Endometrial microvascular endothelial cells (primary cell): ENCODE results near the gene FCHSD2. TPM values are rescaled to one million over a fixed set of nuclear protein-coding genes. Genes with fewer than 3 reads are reported as not detected.
"Not testable (repeated sequence)": the region's sequence is repeated elsewhere in the genome, so short reads cannot be mapped to it uniquely, and the experiment has no call there.

ENCODE experiments used
- in situ Hi-C: cut with HindIII; loops from 2 replicates; pipeline ENCODE4 v1.10.0; 2017; ENCODE audit warnings: low sequenced_read_pairs, low pct_unique_long_range_greater_than_20kb; ENCODE audit errors: inconsistent ontology term
- total RNA-seq: library from RNA; depleted of rRNA; stranded (reverse); fragments of >200 nt; gene quantifications from one replicate; pipeline ENCODE4 v1.2.3, GENCODE V29; 2015; ENCODE audit errors: inconsistent ontology term

FCHSD2 gene
- total RNA-seq, 1 donor from 2014 or later = 15.5 TPM

DNA sequence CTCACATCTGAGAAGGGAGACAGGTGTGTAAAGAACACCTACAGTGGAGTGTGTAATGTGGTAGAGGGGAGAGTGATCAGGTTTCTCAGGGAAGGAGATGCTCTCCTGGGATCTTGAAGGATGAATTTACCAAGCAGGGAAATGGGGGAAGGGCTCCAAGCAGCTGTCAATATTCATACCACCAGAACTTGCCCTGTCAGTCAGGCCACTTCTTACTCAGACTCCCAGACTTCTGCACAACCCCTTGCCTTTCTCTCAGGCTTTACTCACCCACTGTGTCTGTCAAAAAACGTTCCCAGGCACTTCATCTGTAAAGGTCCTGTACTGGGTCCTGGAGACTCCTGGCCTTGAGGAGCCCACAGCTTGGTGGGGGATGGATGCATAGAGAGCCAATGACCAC is 14.0 kb upstream of the FCHSD2 start:
- in situ Hi-C loops = no loop called here

DNA sequence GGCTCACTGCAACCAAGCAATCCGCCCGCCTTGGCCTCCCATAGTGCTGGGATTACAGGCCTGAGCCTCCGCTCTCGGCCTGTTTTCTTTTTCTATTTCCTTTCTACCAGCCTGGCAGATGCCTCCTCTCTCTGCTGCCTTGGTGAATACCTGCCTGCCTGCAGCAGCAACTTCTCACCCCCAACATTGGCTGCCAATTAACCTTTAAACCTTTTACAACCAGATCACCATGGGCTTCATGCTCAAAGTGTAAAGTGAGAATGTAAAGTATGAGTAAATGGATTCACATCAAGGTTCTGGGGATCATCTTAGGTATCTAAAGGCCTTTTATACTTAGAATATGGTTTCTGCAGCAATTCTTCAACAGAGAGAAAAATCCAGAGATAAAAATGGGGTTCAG is 13.0 kb upstream of the FCHSD2 start:
- in situ Hi-C loops = no loop called here

DNA sequence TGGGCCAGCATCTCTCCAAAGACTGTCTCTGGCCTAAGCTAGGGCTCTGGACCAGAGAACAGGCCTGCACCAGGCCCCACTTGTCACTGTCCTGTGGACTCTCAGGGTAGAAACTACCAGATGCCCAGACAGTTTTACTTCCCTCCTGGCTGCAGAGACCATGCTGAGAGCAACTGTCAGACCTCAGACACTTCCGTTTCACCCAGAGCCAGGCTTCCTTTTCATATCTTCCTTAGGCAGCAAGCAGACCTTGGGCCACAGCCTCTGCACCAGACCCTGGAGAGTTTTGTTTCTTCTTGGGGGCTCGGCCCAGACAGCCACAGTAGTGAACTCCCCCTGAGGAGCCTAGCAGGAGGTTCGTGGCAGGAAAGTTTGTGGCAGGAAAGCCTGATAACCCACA is 12.1 kb upstream of the FCHSD2 start:
- in situ Hi-C loops = no loop called here

DNA sequence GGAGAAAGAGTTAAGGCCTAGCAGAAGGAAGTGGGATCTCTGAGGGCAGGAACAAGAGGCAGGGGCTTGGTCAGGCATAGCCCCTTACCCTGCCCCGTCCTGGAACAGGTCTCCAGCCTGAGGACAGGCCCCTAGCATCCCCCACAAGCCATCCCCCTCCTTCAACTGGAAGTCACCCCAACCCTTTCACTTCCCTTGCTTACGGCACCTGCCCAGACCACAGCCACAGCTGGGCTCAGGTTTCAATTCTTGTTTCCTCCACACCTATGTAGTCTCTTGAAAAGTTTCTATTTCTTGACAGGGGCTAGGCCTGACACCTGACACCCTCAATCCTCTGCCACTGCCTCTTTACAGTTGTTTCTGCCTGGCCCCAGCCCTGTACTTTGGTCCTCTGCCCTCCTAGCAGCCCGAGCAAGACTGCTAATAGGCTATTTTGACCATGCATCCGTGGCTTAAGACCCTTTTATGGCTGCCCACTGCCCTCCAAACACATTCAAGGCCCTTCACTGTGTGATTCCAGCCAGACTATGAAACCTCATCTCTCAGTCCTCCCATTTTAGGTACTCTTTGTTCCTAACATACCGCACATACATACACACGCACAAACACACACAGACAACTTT is 10.9 kb upstream of the FCHSD2 start:
- in situ Hi-C loops = no loop called here

DNA sequence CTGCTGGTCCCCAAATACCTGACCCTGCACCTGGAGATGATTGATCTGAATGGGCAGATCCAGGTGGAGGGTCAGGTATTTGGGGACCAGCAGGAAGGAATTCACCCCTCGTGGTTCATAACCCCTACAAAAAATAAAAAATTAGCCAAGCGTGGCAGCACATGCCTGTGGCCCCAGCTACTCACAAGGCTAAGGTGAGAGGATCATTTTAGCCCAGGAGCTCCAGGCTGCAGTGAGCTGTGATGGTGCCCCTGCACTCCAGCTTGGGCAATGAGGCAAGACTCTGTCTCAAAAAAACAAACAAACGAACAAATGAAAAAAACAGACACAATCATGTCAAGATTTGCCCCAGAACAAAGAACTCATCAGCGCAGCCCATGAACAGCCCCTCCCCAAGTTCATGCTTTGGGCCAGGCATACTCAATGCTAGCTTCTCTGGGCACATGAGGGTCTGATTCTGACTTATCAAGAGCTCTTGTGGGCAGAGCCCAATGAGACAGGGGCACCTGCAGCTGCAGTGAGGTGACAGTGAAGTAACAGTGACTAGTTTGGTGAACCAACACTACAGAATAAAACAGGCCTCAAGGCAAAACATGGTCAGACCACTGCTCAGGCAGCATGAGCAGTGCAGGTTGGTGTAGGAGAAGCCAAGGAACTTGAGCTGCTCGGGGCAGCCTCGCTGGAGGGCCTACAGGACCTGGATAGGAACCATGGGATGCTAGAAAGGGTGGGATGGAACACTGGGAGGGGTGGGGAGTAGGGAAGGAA is 10.2 kb upstream of the FCHSD2 start:
- in situ Hi-C loops = no loop called here

DNA sequence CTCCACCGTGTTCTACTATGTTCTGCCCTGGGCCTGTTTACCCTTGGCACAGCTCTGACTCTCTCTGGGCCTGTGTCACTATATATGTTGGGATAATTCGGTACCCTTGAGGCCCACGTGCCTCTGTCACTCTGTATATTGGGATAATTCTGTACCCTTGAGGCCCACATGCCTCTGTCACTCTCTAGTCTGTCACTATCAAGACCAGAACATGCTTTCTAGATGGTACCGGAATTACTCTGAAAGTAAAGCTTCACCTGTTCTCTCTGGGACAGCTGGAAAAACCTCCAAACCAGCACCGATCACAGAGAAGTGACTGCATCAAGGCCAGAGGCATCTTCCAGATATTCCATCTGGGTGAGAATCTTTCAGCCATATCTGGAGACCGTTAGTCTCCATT is 9.3 kb upstream of the FCHSD2 start:
- in situ Hi-C loops = no loop called here

DNA sequence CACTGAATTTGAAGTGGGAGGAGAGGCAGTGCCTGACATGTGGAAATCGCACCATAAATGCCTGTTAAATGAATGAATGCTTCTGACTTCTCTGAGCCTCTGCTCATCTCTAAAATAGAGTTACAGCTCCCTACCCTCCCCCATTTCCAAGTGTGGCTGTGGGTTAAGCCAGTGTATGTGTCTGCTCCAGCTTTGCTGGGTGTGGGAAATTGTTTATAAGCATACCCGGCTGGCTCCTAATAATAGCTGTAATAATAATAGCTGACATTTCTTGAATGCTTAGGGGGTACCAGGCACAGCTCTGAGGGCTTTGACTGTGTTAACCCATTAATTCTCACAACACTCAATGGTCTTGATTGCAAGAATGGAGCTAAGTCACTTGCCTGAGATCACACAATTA is 7.0 kb upstream of the FCHSD2 start:
- in situ Hi-C loops = no loop called here

DNA sequence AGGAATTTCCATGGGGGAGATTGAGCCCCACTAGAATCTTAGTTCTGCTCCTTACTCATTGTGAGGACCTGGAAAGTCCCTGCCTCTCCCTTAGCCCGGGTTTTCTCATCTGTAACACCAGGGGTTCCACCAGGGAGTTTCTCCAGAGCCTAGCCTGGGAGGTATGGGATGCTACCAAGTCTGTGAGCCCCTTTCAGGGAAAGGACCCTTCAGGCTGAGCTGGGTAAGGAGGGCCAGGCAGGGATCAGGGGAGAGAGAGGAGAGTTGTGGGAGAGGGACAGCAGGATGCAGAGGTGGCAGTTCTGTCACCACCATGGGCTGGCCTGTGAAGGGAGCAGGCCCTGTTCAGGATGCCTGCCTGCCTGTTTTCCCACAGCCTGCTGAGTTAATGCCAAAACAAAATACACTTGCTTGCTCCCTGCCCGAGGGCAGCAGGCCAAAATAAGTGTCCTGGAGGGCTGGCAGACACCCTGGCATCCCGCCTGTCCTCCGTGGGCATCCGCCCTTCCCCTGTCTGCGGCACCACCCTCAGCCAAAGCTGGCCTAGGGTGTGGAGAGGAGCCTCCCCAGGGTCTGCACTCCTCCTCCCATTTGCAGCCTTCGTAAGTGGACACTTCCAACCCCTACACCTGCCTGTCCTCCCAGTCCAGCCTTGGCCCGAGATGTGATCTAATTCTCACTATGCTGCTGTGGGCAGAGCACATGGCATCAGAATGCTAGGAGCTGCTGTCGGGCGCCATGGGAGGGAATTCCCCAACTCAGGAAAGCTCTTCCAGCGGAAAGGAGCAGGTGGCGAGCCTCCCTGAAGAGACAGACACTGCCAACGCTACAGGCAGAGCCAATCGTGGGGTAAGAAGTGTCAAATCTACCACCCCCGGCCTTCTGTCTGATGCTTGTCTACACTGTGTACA is 5.9 kb upstream of the FCHSD2 start:
- in situ Hi-C loops = no loop called here

DNA sequence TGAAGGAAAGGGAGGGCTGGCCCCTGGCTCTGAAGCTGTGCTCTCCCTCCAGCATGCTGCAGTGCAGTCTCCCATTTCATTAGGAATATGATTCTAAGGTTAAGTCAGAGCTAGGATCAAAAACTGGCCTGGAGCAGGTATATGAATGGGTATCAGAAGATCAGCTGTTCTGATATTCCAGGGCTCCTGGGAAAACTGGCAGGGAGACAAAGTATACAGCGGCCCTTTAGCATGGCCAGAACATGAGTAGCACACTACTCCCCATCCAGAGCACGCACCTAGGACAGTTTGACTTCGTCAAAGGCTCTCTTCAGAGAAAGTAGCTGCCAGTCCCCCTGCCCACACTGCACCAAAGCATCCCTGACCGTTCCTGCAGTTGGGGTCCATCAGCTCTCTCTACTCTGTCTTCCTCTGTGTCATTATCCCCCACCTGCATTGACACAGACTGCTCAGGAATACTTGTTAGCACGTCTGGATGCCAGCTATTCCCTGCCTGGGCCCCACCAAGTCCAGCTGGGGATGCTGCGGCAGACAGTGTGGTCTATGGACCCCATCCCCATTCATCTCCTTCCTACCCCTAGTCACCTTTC is 4.0 kb upstream of the FCHSD2 start:
- in situ Hi-C loops = no loop called here

DNA sequence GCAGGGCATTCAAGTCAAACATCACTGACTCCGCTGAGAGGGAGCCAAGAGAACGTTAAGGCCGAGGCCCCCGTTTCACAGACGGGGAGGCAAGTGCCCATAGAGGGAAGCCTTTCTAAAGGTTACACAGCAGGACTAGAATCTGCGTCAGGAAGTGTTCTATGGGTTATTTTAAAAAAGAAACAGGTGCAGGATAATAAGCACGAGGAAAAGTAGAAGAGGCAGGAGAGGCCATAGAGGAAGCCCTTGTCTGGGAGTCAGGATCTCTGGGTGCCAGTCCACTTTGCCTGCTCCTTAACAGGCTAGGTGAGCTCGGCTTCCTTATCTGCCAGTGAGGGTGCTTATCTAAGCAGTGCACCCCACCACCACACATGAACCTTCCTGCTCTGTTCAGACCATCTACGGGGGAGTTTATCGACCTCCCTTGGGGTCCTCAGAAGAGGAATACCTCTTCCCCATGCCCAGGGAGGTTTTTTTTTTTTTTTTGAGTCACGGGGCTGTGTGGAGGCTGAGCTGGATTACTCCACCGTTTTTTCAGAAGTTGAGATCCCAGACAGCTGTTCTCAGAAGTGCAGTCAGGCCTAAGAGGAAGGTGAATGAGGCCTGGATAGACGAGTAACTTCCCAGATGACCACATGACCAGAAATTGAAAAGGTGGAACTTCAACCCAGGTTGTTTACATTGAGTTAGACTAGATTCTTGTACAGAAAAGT is 1.2 kb upstream of the FCHSD2 start:
- in situ Hi-C loops = no loop called here

DNA sequence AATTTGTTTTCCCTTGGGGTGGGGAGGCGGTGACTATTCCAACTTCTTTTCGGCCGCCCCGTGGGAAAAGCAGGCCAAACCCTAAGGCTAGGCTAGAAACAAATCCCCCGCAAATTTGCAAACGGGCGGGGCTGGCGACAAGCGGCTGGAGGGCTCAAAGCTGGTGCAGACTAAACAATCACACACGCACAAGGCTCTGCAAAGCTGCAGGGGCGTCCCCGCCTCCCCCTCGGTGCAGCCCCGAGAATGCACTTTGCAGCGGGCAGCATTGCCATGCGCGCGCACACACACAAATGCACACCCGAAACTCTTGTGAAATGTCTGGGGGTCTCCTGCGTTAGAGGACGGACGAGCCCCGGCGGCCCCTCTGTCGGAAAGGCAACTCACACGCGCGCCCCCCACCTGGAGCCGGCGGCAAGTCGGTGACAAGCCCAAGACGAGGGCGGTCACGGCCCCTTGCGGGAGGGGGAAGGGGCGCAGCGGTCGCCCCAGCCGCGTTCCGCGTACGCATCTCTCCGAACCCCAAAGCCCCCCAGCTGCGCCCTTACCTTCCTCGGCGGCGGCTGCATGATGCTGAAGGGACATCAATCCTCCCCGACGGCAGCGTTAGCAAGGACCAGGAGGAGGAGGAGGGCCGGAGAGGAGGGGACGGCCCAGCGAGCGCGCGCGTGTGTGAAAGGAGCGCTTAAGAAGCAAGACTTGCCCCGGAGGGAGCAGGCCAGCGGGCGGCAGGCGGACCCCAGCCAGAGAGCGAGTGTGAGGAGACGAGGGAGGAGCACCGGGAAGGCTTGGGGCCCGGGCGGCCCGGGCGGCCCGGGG is 600 bp downstream of the FCHSD2 start:
- in situ Hi-C loops = no loop called here

DNA sequence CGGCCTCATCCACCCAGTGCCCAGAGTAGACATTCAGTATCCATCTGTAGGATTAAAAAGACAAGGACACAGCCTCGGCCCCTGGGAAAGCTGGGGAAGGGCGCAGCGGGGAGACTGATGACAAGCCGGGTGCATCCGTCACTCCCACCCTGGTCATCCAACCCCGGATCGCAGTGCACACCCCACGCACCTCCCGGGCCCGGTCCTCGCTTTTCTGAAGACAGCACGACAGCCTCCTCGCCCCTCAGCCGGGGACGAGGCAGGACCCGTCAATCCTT is 1.1 kb downstream of the FCHSD2 start:
- in situ Hi-C loops = no loop called here

DNA sequence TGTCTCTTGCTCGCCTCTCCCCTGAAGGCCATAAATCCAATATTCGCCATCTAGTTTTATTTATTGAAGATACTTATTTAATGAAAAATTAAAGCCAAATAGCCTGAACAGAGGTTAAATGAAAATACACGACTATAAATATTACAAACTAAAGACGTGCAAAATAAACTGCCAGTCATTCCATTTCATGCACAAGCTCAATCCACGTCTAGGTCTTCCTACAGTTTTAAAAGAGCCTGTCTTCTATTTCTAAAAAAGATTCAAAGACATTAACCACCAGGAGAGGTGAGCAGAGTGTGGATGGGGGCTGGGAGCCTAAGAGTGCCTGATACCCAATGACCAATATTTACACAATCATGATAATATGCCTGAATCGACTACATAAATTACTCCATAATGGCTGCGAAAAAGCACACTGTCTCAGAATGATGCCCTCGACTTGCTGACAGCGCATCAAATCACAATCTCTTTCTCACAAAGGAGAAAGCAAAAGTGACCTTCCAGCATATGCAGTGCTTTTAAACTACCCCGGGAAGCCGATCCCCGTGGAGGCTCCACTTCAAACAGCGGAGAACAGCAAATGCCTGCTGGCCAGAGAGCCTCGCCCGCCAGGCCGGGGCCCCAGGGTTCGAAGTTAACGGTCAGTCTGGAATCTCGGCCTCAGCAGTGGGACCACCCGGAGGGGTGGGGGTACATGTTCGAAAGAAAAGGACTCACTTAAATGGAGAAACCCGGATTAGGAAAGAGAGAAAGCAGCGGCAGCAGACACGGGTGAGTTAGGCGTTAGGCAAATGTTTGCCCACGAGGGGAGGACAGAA is 1.7 kb downstream of the FCHSD2 start:
- in situ Hi-C loops = no loop called here

DNA sequence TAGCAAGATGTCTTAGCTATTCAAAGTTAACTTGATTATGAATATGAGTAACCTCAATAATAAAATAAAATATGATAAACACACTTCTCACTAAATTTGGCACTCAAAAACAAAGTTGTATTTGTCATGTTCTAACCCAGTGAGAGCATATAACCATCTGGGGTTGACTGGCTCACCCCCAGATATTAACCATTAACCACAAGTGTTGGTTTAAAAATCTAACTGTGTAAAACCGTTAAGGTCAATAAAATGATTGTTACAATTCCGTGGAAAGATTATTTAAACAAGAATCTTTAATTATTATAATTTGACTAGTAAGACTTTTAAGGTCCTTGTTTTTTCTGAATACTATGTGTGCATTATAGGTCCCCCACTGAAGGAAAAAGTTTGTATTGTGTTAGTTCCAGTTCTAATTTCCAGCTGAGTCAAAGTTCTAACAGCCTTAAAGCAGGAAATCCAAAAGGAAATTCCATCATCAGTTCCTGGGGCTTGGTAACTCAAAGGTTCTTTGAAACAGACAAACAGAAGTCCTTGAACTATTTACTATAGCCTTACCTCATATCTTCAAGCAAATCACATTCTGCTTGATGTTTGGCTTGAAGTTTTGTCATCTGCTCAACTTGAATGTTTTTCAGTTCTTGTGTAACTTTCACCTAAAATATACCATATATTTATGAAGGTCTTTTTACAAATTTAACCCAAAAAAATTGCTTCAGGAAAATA is 2.5 kb downstream of the FCHSD2 start:
- in situ Hi-C loops = no loop called here

DNA sequence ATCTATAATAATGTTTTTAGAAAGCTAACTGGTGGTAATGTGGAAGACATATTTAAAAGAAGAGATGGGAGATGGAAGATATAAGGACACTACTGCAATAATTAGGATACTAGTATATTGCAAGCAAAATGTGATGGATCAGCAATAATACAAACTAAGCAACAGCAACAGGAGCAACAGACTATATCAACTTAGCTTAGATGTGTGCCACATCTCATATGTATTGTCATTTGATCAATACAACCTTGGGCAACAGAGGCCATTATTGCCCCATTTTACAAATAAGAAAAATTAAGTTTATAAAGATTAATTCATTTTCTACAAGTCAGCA is 4.2 kb downstream of the FCHSD2 start:
- in situ Hi-C loops = no loop called here

DNA sequence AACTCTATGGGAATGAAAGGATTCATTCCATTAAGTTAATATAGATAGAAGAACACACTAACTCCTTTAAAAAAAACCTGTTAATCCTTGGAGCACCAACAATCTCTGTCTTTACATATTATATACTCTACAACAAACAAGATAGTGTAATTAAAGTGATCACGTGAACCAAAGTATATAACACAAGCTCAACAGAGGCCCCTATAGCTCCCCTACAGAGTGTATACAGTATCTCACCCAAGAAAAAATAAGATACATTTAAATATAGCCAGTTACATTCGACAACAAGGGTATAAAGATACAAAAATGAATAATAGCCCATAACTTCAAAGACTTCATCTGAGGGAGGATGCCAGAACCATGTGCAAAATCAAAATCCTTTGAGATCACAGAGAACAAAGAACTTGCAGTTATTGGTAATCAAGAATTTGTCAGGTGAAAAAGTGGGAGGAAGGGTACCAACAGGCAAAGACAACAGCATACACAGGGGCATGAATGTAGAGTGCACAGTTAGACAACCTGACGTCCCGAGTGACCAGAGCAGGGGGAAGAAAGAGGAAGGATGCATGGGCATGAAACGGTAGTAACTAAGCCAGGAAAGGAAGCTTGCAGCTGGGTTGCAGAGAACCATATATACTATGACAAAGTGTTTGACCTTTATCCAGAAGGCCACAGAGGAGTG is 4.7 kb downstream of the FCHSD2 start:
- in situ Hi-C loops = no loop called here

DNA sequence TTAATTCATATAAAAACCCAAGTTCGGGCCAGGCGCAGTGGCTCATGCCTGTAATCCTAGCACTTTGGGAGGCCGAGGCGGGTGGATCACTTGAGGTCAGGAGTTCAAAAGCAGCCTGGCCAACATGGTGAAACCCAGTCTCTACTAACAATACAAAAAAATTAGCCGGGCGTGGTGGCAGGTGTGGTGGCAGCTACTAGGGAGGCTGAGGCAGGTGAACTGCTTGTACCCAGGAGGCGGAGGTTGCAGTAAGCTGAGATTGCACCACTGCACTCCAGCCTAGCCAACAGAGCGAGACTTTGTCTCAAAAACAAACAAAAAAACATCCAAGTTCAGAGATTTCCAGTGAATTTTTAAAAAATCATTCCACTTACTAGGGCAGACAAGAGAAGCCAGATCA is 5.4 kb downstream of the FCHSD2 start:
- in situ Hi-C loops = not testable (repeated sequence)
